ENCODE measurements around the gene ARL14EPL. TPM values are rescaled to one million over a fixed set of nuclear protein-coding genes. Genes with fewer than 3 reads are reported as not detected.
"Not testable (repeated sequence)": the region's sequence is repeated elsewhere in the genome, so short reads cannot be mapped to it uniquely, and the experiment has no call there.

The ARL14EPL gene
- total and polyA plus RNA-seq, 12 donors, result 0.10 to 0.11 TPM; not detected in 10

- H3K4me1 ChIP-seq (replicated peaks in 1 of 2), result no peaks in the 10 kb centered on the region
- H3K4me3 ChIP-seq, result no peak overlapping the region
- no peaks in the 10 kb centered on the region for H3K27me3 ChIP-seq
- TF ChIP-seq CTCF (IDR thresholded peaks at IDR 0.05) (no peak), POLR2A (IDR thresholded peaks at IDR 0.05) (no peak)
- intact Hi-C loops (cut with DNase I), result no loop called here
- no peak overlapping the region for H3K27ac ChIP-seq
- 0 to 34% (median 1%) methylated on average over 1 of the region's 1 CpG for WGBS, 4 donors
- no peaks in the 10 kb centered on the region for H3K9me3 ChIP-seq (replicated peaks in 1 of 3)
- DNase-seq, result no peak
- peaks cover 0 to 37% of the 10 kb centered on the region in 2 donors for H3K36me3 ChIP-seq (replicated peaks in 1 of 2)
These were observed 59.1 kb downstream of the ARL14EPL start for GRCh38 chr5:116091416-116091815.

- TF ChIP-seq CTCF (IDR thresholded peaks at IDR 0.05) (no peak), POLR2A (IDR thresholded peaks at IDR 0.05) (no peak)
- Histone ChIP-seq H3K27ac (no peak overlapping the region), H3K4me3 (no peak overlapping the region), H3K27me3 (no peaks in the 10 kb centered on the region), H3K4me1 (replicated peaks in 1 of 2) (no peaks in the 10 kb centered on the region), H3K36me3 (replicated peaks in 1 of 2) (peaks cover 0 to 30% of the 10 kb centered on the region in 2 donors), H3K9me3 (replicated peaks in 1 of 3) (no peaks in the 10 kb centered on the region)
- intact Hi-C loops (cut with DNase I), result no loop called here
- WGBS, 4 donors, result 93 to 95% (median 95%) methylated on average over 4 of the region's 4 CpGs
- DNase-seq, result no peak
These were observed 65.0 kb downstream of the ARL14EPL start for GRCh38 chr5:116097301-116097700.

GRCh38 chr5:116098998-116099397, 66.7 kb downstream of the ARL14EPL start:
- Histone ChIP-seq H3K27me3 (no peaks in the 10 kb centered on the region), H3K4me1 (replicated peaks in 1 of 2) (no peaks in the 10 kb centered on the region), H3K36me3 (replicated peaks in 1 of 2) (peaks cover 0 to 13% of the 10 kb centered on the region in 2 donors), H3K9me3 (replicated peaks in 1 of 3) (no peaks in the 10 kb centered on the region), H3K4me3 (no peak overlapping the region), H3K27ac (no peak overlapping the region)
- TF ChIP-seq POLR2A (IDR thresholded peaks at IDR 0.05) (no peak), CTCF (IDR thresholded peaks at IDR 0.05) (no peak)
- no peak for DNase-seq
- intact Hi-C loops (cut with DNase I), result no loop called here
- 75 to 100% (median 97%) methylated on average over 2 of the region's 2 CpGs for WGBS, 4 donors

- H3K9me3 ChIP-seq (replicated peaks in 1 of 3); H3K27me3 ChIP-seq; H3K27ac ChIP-seq; intact Hi-C loops (cut with DNase I); H3K4me3 ChIP-seq; DNase-seq; H3K36me3 ChIP-seq (replicated peaks in 1 of 2); H3K4me1 ChIP-seq (replicated peaks in 1 of 2): not testable (repeated sequence)
- WGBS, 4 donors, result 89 to 97% (median 93%) methylated on average over 2 of the region's 2 CpGs
These were observed 72.7 kb downstream of the ARL14EPL start for GRCh38 chr5:116104941-116105340.

Other genes starting within 250 kb of the ARL14EPL start
- gene CDO1, start 215.8 kb upstream of the ARL14EPL start, total RNA-seq, result 10 to 100 TPM in 7 of 9 donors, 1 to 10 TPM in 2; 8.3 to 87.3 (median 20.5) TPM
- gene CDO1, start 215.8 kb upstream of the ARL14EPL start, polyA plus RNA-seq, result 10 to 100 TPM in 2 of 3 donors, 1 to 10 TPM in 1; 7.5 to 28.5 (median 14.0) TPM
- 10 to 100 TPM; 23.7 to 68.0 (median 42.3) TPM for gene ATG12, start 190.9 kb upstream of the ARL14EPL start, total RNA-seq
- 10 to 100 TPM; 27.8 to 53.1 (median 33.4) TPM for gene ATG12, start 190.9 kb upstream of the ARL14EPL start, polyA plus RNA-seq
- gene AP3S1, start 190.5 kb upstream of the ARL14EPL start, total RNA-seq, result 100 to 1,000 TPM in 1 of 9 donors, 10 to 100 TPM in 8; 53.9 to 127 (median 77.2) TPM
- gene AP3S1, start 190.5 kb upstream of the ARL14EPL start, polyA plus RNA-seq, result 100 to 1,000 TPM in 1 of 3 donors, 10 to 100 TPM in 2; 38.7 to 121 (median 44.7) TPM
- 1 to 10 TPM in 2 of 9 donors, under 1 TPM in 7; 0.19 to 3.1 (median 0.31) TPM for gene LVRN, start 70.0 kb upstream of the ARL14EPL start, total RNA-seq
- gene LVRN, start 70.0 kb upstream of the ARL14EPL start, polyA plus RNA-seq, result 1 to 10 TPM in 1 of 3 donors, under 1 TPM in 2; 0.29 to 3.7 (median 0.72) TPM
- 10 to 100 TPM; 27.7 to 69.4 (median 35.6) TPM for gene COMMD10, start 52.6 kb downstream of the ARL14EPL start, total RNA-seq
- gene COMMD10, start 52.6 kb downstream of the ARL14EPL start, polyA plus RNA-seq, result 10 to 100 TPM; 20.0 to 49.6 (median 22.6) TPM